ENCODE results near the gene LLGL1.

The LLGL1 gene

DNA sequence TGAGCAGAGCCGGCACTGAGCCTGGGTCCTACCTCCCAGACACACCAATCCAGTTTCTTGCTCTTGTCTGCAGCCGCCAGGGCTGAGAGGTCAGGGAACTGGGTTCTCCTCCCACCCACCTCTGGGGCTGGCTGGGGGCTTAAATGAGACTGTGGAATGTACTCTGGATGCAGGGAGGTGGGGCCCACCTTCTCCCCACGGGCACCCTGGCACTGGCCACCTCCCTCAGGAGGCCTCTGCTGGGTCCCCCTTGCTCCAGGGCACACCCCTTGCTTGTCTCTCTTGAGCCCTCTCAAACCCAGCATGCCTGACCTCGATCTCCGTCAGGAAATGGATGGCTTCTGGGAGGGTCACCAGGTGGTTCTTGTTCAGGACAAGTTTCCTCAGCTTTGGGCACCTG, 26.7 kb downstream of the LLGL1 start:
- Histone ChIP-seq H3K36me3 (ENCODE audit: control insufficient read depth, insufficient read depth, low read length) (peaks cover 47% of the 10 kb centered on the region), H3K9me3 (ENCODE audit: control insufficient read depth, insufficient read depth, low read length) (no peaks in the 10 kb centered on the region), H3K27me3 (ENCODE audit: control insufficient read depth, insufficient read depth, low read length) (no peaks in the 10 kb centered on the region), H3K4me1 (ENCODE audit: control insufficient read depth, insufficient read depth, low read length) (peaks cover 2% of the 10 kb centered on the region; the same call in 1 of the 2 replicates), H3K4me3 (ENCODE audit: low read length) (no peak overlapping the region), H3K27ac (ENCODE audit: low read length) (no peak overlapping the region)
- no peak for DNase-seq (ENCODE audit: low read depth, low spot score)
- WGBS (ENCODE audit: insufficient coverage, insufficient read length), result no CpG with 5 or more reads among the region's 5 CpGs

DNA sequence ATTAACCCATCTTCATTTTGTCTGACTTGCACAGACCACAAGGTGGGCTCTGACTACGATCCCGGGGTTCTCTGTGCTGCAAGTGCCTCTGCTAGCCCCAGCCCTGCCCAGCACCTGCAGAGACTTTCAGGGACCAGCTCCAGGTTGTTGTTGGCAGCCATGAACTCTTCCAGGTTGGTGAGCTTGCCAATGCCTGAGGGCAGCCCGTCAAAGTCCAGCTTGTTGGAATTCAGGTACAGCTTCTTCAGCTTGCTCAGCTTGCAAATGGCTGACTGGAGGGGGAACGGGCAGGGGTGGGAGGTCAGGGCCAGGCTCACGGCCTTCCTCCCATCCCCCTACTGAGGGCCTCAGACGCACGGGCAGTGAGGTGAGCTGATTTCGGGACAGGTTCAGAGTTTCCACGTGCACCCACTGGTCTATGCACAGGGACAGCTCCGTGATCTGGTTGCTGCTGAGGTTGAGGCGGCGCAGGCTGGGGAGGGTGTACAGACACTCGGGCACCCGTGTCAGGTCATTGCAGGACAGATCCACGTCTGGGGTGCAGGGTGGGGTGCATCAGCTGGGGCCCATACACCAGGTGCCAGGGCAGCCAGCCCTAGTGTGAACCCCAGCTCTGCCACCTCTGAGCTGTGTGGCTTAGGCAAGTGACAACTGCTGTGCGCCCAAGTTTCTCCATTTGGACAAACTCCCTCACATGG, 27.9 kb downstream of the LLGL1 start:
- Histone ChIP-seq H3K27ac (ENCODE audit: low read length) (no peak overlapping the region), H3K4me3 (ENCODE audit: low read length) (no peak overlapping the region), H3K27me3 (ENCODE audit: control insufficient read depth, insufficient read depth, low read length) (no peaks in the 10 kb centered on the region), H3K9me3 (ENCODE audit: control insufficient read depth, insufficient read depth, low read length) (no peaks in the 10 kb centered on the region), H3K36me3 (ENCODE audit: control insufficient read depth, insufficient read depth, low read length) (peaks cover 45% of the 10 kb centered on the region), H3K4me1 (ENCODE audit: control insufficient read depth, insufficient read depth, low read length) (peaks cover 3% of the 10 kb centered on the region)
- WGBS (ENCODE audit: insufficient coverage, insufficient read length), result no CpG with 5 or more reads among the region's 16 CpGs
- no peak for DNase-seq (ENCODE audit: low read depth, low spot score)

DNA sequence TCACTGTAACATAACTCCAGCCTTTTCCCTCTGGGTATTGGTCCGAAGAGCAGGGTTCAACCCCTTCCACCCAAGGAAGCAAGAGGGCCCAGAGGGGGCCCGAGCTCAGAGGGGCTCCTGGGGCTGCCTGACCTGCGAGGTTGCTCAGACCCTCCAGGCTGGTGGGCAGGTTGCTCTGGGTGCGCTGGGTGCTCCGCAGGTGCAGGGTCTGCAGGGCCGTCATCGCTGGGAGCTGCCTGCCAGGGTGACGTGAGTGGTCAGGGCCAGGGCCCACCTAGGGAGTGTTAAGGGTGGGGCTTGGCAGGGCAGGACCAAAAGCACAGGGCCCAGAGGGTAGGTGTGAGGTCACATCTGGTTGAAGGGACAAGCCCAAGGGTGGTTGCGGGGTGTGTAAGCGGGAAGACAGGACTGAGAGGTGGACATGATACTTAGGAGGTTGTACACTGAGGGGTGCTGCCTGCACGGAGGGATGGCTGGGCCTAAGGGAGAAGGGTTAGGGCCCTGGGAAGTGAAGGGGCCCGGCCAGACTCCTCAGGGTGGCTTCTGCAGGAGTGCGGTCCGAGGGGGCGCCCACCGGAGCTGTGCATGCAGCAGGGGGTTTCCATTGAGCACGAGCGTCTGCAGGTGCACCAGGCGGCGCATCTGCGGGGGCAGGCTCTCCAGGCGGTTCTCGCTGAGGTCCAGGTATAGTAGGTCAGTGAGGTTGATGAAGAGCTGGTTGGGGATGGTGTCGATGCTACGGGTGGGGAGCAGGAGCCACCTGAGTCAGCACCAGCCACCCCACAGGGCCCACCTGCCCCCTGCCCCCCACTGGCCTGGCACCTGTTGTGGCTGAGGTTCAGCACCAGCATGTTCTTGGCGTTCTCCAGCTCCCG, 28.7 kb downstream of the LLGL1 start:
- H3K36me3 ChIP-seq (ENCODE audit: control insufficient read depth, insufficient read depth, low read length), result peaks cover 45% of the 10 kb centered on the region
- no peak for DNase-seq (ENCODE audit: low read depth, low spot score)
- H3K4me3 ChIP-seq (ENCODE audit: low read length), result no peak overlapping the region
- no CpG with 5 or more reads among the region's 27 CpGs for WGBS (ENCODE audit: insufficient coverage, insufficient read length)
- H3K4me1 ChIP-seq (ENCODE audit: control insufficient read depth, insufficient read depth, low read length), result peaks cover 3% of the 10 kb centered on the region
- H3K27me3 ChIP-seq (ENCODE audit: control insufficient read depth, insufficient read depth, low read length), result no peaks in the 10 kb centered on the region
- H3K27ac ChIP-seq (ENCODE audit: low read length), result no peak overlapping the region
- H3K9me3 ChIP-seq (ENCODE audit: control insufficient read depth, insufficient read depth, low read length), result no peaks in the 10 kb centered on the region

DNA sequence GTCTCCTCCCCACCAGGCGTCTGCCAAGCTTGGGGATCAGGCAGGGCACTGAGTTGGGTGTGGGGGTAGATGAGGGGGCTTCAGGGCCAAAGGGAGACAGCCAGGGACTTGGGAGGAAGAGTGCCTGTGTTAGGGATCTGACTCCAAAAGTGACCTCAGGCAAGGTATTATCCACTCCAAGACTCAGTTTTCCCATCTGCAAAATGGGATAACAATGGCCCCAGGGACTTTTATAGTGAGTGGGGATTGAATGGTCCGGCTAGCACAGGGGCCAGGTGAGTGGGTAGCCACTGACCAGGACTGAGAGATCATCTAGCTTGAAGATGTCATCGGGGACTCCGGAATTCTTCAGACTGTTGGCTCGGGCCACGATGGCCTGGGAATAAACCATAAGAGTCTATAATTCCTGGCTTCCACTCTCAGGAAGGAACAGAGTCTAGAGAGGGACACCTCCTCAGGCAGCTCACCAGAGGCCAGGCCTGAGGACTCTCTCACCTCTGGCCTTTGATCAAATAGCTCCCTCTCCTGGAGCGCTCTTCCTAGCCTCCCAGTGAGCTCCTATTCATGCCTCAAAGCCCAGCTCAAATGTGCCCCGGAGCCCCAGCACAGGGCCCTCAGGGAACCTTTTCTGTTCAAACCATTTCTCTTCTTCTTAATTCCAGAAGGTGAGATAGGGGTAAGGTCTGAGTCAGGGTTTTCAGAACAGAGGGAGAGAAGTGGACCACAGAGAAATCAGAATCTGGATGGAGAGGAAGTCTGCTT, 29.6 kb downstream of the LLGL1 start:
- no peak for DNase-seq (ENCODE audit: low read depth, low spot score)
- no CpG with 5 or more reads among the region's 8 CpGs for WGBS (ENCODE audit: insufficient coverage, insufficient read length)
- H3K27me3 ChIP-seq (ENCODE audit: control insufficient read depth, insufficient read depth, low read length), result no peaks in the 10 kb centered on the region
- H3K36me3 ChIP-seq (ENCODE audit: control insufficient read depth, insufficient read depth, low read length), result peaks cover 45% of the 10 kb centered on the region
- H3K4me1 ChIP-seq (ENCODE audit: control insufficient read depth, insufficient read depth, low read length), result peaks cover 3% of the 10 kb centered on the region
- no peaks in the 10 kb centered on the region for H3K9me3 ChIP-seq (ENCODE audit: control insufficient read depth, insufficient read depth, low read length)
- H3K27ac ChIP-seq (ENCODE audit: low read length), result no peak overlapping the region
- no peak overlapping the region for H3K4me3 ChIP-seq (ENCODE audit: low read length)

DNA sequence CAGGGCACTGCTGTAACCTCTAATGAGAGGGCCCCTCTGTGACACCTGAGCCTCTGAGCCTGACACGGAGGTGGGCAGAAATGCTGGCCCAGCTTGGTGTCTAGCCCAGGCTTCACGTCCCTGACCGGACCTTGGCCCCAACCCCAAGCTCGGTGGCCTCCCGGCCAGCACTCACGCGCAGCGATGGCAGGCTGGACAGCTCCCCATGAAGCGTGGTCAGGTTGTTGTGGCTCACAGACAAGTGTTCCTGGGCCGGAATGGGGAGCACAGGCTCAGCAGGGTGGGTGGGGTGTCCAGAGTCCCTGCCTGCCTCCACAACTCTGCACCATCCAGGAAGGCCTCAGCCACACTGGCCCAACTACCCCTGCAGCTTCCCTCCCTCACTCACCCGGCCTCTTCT, 30.9 kb downstream of the LLGL1 start:
- DNase-seq (ENCODE audit: low read depth, low spot score), result no peak
- no peak overlapping the region for H3K4me3 ChIP-seq (ENCODE audit: low read length)
- no peaks in the 10 kb centered on the region for H3K27me3 ChIP-seq (ENCODE audit: control insufficient read depth, insufficient read depth, low read length)
- H3K36me3 ChIP-seq (ENCODE audit: control insufficient read depth, insufficient read depth, low read length), result peaks cover 36% of the 10 kb centered on the region
- WGBS (ENCODE audit: insufficient coverage, insufficient read length), result no CpG with 5 or more reads among the region's 11 CpGs
- no peak overlapping the region for H3K27ac ChIP-seq (ENCODE audit: low read length)
- peaks cover 3% of the 10 kb centered on the region for H3K4me1 ChIP-seq (ENCODE audit: control insufficient read depth, insufficient read depth, low read length)
- H3K9me3 ChIP-seq (ENCODE audit: control insufficient read depth, insufficient read depth, low read length), result no peaks in the 10 kb centered on the region

DNA sequence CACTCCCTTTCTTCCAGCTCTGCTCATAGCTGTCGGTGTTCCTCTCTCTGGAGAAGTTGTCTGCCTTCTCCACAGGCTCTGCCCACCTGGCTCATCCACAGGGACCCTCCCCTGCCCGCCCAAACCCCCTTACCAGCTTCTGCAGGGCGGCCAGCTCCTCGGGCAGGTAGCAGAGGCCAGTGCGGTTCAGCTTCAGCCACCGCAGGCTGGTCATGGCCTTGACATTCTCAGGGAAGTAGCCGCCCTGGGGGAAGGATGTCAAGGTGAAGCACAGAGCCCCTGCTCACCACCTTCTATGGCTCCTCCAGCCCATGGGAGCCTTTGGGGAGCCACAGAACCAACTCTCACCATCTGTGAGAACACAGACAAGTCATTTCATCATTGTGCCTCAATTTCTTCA, 31.3 kb downstream of the LLGL1 start:
- H3K36me3 ChIP-seq (ENCODE audit: control insufficient read depth, insufficient read depth, low read length), result peaks cover 32% of the 10 kb centered on the region
- no peaks in the 10 kb centered on the region for H3K9me3 ChIP-seq (ENCODE audit: control insufficient read depth, insufficient read depth, low read length)
- no peaks in the 10 kb centered on the region for H3K27me3 ChIP-seq (ENCODE audit: control insufficient read depth, insufficient read depth, low read length)
- no peak overlapping the region for H3K27ac ChIP-seq (ENCODE audit: low read length)
- peaks cover 6% of the 10 kb centered on the region for H3K4me1 ChIP-seq (ENCODE audit: control insufficient read depth, insufficient read depth, low read length)
- DNase-seq (ENCODE audit: low read depth, low spot score), result no peak
- no CpG with 5 or more reads among the region's 7 CpGs for WGBS (ENCODE audit: insufficient coverage, insufficient read length)
- no peak overlapping the region for H3K4me3 ChIP-seq (ENCODE audit: low read length)

DNA sequence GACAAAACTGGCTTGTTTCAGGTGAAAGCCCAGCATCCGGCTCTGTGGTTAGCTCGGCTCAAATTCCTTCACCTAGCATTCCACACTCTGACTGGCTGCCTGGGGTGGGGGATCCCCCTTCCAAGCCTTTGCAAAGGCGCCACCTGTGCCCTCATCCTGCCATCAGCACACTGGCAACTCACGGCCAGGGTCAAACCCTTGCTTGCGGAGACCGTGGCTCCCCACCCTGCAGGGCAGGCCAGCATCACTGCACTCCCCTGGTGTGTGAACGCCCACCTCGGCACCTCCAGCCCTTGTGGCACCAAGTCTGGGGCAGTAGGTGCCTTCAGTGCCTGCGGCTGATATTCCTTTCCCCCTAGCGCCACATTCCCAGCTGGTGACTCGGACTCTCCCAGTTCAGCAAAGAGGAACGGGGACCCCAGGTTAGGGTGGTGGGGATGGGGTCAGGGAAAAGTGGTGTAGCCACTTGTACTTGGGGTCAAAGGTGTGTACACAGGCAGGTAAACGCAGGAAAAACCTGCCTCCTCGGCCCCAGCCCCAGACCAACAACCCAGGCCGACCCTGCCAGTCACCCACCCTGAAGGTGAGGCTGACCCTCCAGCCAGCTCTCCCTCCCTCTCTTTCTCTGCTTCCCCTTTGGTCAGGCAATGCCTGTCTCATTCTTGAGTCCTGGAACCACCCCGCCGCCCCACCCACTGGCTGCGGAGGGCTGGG, 32.0 kb downstream of the LLGL1 start:
- Histone ChIP-seq H3K4me3 (ENCODE audit: low read length) (peak overlapping the region; percentile 92; the same call in 1 of the 2 replicates), H3K9me3 (ENCODE audit: control insufficient read depth, insufficient read depth, low read length) (no peaks in the 10 kb centered on the region), H3K4me1 (ENCODE audit: control insufficient read depth, insufficient read depth, low read length) (peaks cover 6% of the 10 kb centered on the region), H3K36me3 (ENCODE audit: control insufficient read depth, insufficient read depth, low read length) (peaks cover 25% of the 10 kb centered on the region), H3K27ac (ENCODE audit: low read length) (no peak overlapping the region), H3K27me3 (ENCODE audit: control insufficient read depth, insufficient read depth, low read length) (no peaks in the 10 kb centered on the region)
- no CpG with 5 or more reads among the region's 18 CpGs for WGBS (ENCODE audit: insufficient coverage, insufficient read length)
- no peak for DNase-seq (ENCODE audit: low read depth, low spot score)

DNA sequence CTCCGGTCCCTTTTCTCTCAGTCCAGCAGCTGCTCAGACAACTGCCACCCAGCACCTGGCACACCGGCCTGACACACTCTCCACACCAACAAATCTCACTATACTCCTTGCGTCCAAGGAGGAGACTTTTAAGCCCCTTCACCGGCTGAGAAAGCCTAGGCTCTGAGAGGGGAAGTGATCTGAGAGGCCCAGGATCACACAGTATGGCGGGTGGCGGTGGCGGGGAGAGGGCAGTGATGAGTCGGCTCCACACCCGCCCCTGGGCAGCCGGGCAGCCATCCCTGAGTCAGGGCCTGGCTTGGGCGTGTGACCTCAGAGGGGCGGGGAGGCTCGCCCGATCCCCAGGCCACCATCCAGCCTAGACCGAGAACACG, 32.5 kb downstream of the LLGL1 start:
- Histone ChIP-seq H3K4me1 (ENCODE audit: control insufficient read depth, insufficient read depth, low read length) (peaks cover 6% of the 10 kb centered on the region), H3K9me3 (ENCODE audit: control insufficient read depth, insufficient read depth, low read length) (no peaks in the 10 kb centered on the region), H3K36me3 (ENCODE audit: control insufficient read depth, insufficient read depth, low read length) (peaks cover 23% of the 10 kb centered on the region), H3K4me3 (ENCODE audit: low read length) (peak overlapping the region; percentile 92), H3K27ac (ENCODE audit: low read length) (no peak overlapping the region), H3K27me3 (ENCODE audit: control insufficient read depth, insufficient read depth, low read length) (no peaks in the 10 kb centered on the region)
- no CpG with 5 or more reads among the region's 16 CpGs for WGBS (ENCODE audit: insufficient coverage, insufficient read length)
- no peak for DNase-seq (ENCODE audit: low read depth, low spot score)

DNA sequence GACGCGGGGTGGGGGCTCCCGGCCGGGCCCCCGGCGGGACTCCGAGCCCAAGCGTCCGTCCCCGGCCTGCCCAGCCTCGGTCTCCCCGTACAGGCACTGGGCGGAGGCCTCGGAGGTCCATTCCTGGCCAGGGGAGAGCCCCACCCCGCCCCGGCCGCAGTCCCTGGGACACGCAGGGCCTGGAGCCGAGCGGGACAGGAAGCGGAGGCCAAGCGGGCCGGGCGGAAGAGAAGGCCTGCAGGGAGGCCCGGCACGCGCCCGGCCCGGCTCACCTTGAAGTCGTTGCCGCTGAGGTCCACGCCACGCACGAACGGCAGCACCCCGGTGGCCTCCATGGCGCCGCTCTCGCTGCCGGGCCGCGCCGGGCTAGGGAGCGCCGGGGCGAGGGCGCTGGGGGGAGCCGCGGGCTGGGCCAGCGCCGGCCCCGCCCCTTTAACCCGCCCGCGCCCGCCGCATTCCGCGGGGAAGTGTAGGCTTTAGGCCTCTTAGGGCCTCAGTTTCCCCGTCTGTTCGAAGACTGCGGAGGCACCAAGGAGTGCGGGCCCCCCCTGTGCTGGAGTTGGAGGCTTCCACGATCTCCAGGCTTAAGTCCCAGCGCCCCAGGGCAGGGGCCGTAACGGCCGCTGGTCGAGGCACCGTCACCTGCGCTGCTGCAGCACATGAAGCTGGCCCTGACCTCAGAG, 33.1 kb downstream of the LLGL1 start, which contains the start of gene FLII:
TSS of gene FLII (minus strand) at position 383 of the 683 bp plus-strand sequence. CDS start at position 335, 48 bp downstream.
- no peak within 1 kb of the TSS for H3K27ac ChIP-seq (ENCODE audit: low read length)
- no peak for DNase-seq (ENCODE audit: low read depth, low spot score)

More for the DNA sequence above, 33.1 kb downstream of the LLGL1 start, which contains the start of gene FLII:
- no CpG with 5 or more reads among the region's 71 CpGs for WGBS (ENCODE audit: insufficient coverage, insufficient read length)
- Histone ChIP-seq H3K27me3 (ENCODE audit: control insufficient read depth, insufficient read depth, low read length) (no peaks in the 10 kb centered on the region), H3K36me3 (ENCODE audit: control insufficient read depth, insufficient read depth, low read length) (peaks cover 24% of the 10 kb centered on the region), H3K4me1 (ENCODE audit: control insufficient read depth, insufficient read depth, low read length) (peaks cover 6% of the 10 kb centered on the region), H3K4me3 (ENCODE audit: low read length) (peak within 1 kb of the TSS; percentile 92), H3K9me3 (ENCODE audit: control insufficient read depth, insufficient read depth, low read length) (no peaks in the 10 kb centered on the region)
